ENCODE data around the gene ZNF536. TPM values are rescaled to one million over a fixed set of nuclear protein-coding genes. Genes with fewer than 3 reads are reported as not detected.

Gene ZNF536
- total and polyA plus RNA-seq, 2 donors (not counting 1 experiment from before 2014, with no cell fraction given): 0.50 TPM; not detected in 1

- TF ChIP-seq CTCF (conservative IDR thresholded peaks at IDR 0.05 in 1 of 2, IDR thresholded peaks at IDR 0.05 in 1 of 2; ENCODE audit: low read depth in 1 of 2, low read length in 2 of 2) (no peak), EZH2 (IDR thresholded peaks at IDR 0.05; ENCODE audit: low read length, missing control alignments) (no peak)
- Histone ChIP-seq H4K20me1 (ENCODE audit: control insufficient read depth, extremely low read depth, insufficient read depth, low read length) (no peaks in the 10 kb centered on the region), H3K79me2 (ENCODE audit: control insufficient read depth, insufficient read depth, low read length) (no peaks in the 10 kb centered on the region), H3K4me3 (replicated peaks in 1 of 4; ENCODE audit: control extremely low read depth in 1 of 4, insufficient read depth in 1 of 4, low read depth in 3 of 4, low read length in 4 of 4) (no peak overlapping the region), H3K36me3 (ENCODE audit: control insufficient read depth, insufficient read depth, low read length) (no peaks in the 10 kb centered on the region), H3K27me3 (ENCODE audit: control insufficient read depth, insufficient read depth, low read length) (no peaks in the 10 kb centered on the region), H3K4me2 (ENCODE audit: extremely low read depth, insufficient read depth, low read length) (no peak overlapping the region), H3K27ac (ENCODE audit: insufficient read depth, low read length) (no peak overlapping the region), H3K9me3 (ENCODE audit: control insufficient read depth, insufficient read depth, low read depth, low read length) (no peaks in the 10 kb centered on the region), H3K4me1 (ENCODE audit: control insufficient read depth, extremely low read depth, insufficient read depth, low read length) (no peaks in the 10 kb centered on the region), H2AFZ (ENCODE audit: low read length) (no peak overlapping the region), H3K9ac (ENCODE audit: insufficient read depth, low read length) (no peak overlapping the region)
- no peak for DNase-seq (ENCODE audit: low read depth in 2 of 2)
These were observed 149.8 kb downstream of the ZNF536 start for GRCh38 chr19:30521937-30522336.

GRCh38 chr19:30522341-30522740, 150.2 kb downstream of the ZNF536 start:
- Histone ChIP-seq H3K4me1 (ENCODE audit: control insufficient read depth, extremely low read depth, insufficient read depth, low read length) (no peaks in the 10 kb centered on the region), H4K20me1 (ENCODE audit: control insufficient read depth, extremely low read depth, insufficient read depth, low read length) (no peaks in the 10 kb centered on the region), H3K27me3 (ENCODE audit: control insufficient read depth, insufficient read depth, low read length) (no peaks in the 10 kb centered on the region), H3K36me3 (ENCODE audit: control insufficient read depth, insufficient read depth, low read length) (no peaks in the 10 kb centered on the region), H3K9ac (ENCODE audit: insufficient read depth, low read length) (no peak overlapping the region), H2AFZ (ENCODE audit: low read length) (no peak overlapping the region), H3K4me3 (replicated peaks in 1 of 4; ENCODE audit: control extremely low read depth in 1 of 4, insufficient read depth in 1 of 4, low read depth in 3 of 4, low read length in 4 of 4) (no peak overlapping the region), H3K79me2 (ENCODE audit: control insufficient read depth, insufficient read depth, low read length) (no peaks in the 10 kb centered on the region), H3K9me3 (ENCODE audit: control insufficient read depth, insufficient read depth, low read depth, low read length) (no peaks in the 10 kb centered on the region), H3K27ac (ENCODE audit: insufficient read depth, low read length) (no peak overlapping the region), H3K4me2 (ENCODE audit: extremely low read depth, insufficient read depth, low read length) (no peak overlapping the region)
- no peak for DNase-seq (ENCODE audit: low read depth in 2 of 2)
- TF ChIP-seq CTCF (conservative IDR thresholded peaks at IDR 0.05 in 1 of 2, IDR thresholded peaks at IDR 0.05 in 1 of 2; ENCODE audit: low read depth in 1 of 2, low read length in 2 of 2) (no peak), EZH2 (IDR thresholded peaks at IDR 0.05; ENCODE audit: low read length, missing control alignments) (no peak)

- no peaks in the 10 kb centered on the region for H4K20me1 ChIP-seq (ENCODE audit: control insufficient read depth, extremely low read depth, insufficient read depth, low read length)
- H3K27me3 ChIP-seq (ENCODE audit: control insufficient read depth, insufficient read depth, low read length): no peaks in the 10 kb centered on the region
- H3K9ac ChIP-seq (ENCODE audit: insufficient read depth, low read length): no peak overlapping the region
- TF ChIP-seq CTCF (conservative IDR thresholded peaks at IDR 0.05 in 1 of 2, IDR thresholded peaks at IDR 0.05 in 1 of 2; ENCODE audit: low read depth in 1 of 2, low read length in 2 of 2): no peak
- no peak for TF ChIP-seq EZH2 (IDR thresholded peaks at IDR 0.05; ENCODE audit: low read length, missing control alignments)
- no peak overlapping the region for H3K27ac ChIP-seq (ENCODE audit: insufficient read depth, low read length)
- H3K4me2 ChIP-seq (ENCODE audit: extremely low read depth, insufficient read depth, low read length): no peak overlapping the region
- no peak for DNase-seq (ENCODE audit: low read depth in 2 of 2)
- H3K36me3 ChIP-seq (ENCODE audit: control insufficient read depth, insufficient read depth, low read length): no peaks in the 10 kb centered on the region
- no peak overlapping the region for H2AFZ ChIP-seq (ENCODE audit: low read length)
- no peak overlapping the region for H3K4me3 ChIP-seq (replicated peaks in 1 of 4; ENCODE audit: control extremely low read depth in 1 of 4, insufficient read depth in 1 of 4, low read depth in 3 of 4, low read length in 4 of 4)
- H3K9me3 ChIP-seq (ENCODE audit: control insufficient read depth, insufficient read depth, low read depth, low read length): no peaks in the 10 kb centered on the region
- no peaks in the 10 kb centered on the region for H3K4me1 ChIP-seq (ENCODE audit: control insufficient read depth, extremely low read depth, insufficient read depth, low read length)
- H3K79me2 ChIP-seq (ENCODE audit: control insufficient read depth, insufficient read depth, low read length): no peaks in the 10 kb centered on the region
These were observed 151.6 kb downstream of the ZNF536 start for GRCh38 chr19:30523791-30524190.
